Keratinocyte (primary cell): ENCODE results near the gene KLHDC3. TPM values are rescaled to one million over a fixed set of nuclear protein-coding genes. Genes with fewer than 3 reads are reported as not detected.

Experiments used
- DNase-seq: peaks from one replicate; pipeline ENCODE4 v3.0.0-alpha.2; 2011; ENCODE audit warnings: low read depth, missing footprints, low spot score
- FAIRE-seq: peaks from 2 replicates; lab custom pipeline; 2011; peaks lifted over from hg19 to GRCh38; lab: Jason Lieb, UNC
- H2AFZ ChIP-seq: 2 replicates; pipeline ENCODE4 v1.6.0; 2012; ENCODE audit warnings: low read length, control low read depth, inconsistent platforms; ENCODE audit not compliant: control insufficient read depth
- H3K27ac ChIP-seq: 2 replicates; pipeline ENCODE4 v1.5.1; 2011; ENCODE audit warnings: low read length; ENCODE audit not compliant: control insufficient read depth, insufficient read depth
- H3K27me3 ChIP-seq: 3 replicates; pipeline ENCODE4 v1.6.0; 2011; ENCODE audit warnings: low read length; ENCODE audit not compliant: control insufficient read depth, insufficient read depth; ENCODE audit errors: extremely low read depth
- H3K36me3 ChIP-seq, 2 experiments: 2 replicates in 1 of 2; 3 replicates in 1 of 2; pipeline ENCODE4 v1.5.1; 2011; ENCODE audit warnings: low read length in 2 of 2, mild to moderate bottlenecking in 1 of 2; ENCODE audit not compliant: control insufficient read depth in 2 of 2, insufficient read depth in 2 of 2; ENCODE audit errors: extremely low read depth in 1 of 2
- H3K4me1 ChIP-seq: 3 replicates; pipeline ENCODE4 v1.5.1; 2011; ENCODE audit warnings: low read length; ENCODE audit not compliant: control insufficient read depth, insufficient read depth; ENCODE audit errors: extremely low read depth
- H3K4me2 ChIP-seq: 3 replicates; pipeline ENCODE4 v1.6.0; 2011; ENCODE audit warnings: low read depth, low read length; ENCODE audit not compliant: control insufficient read depth, insufficient read depth; ENCODE audit errors: extremely low read depth
- H3K4me3 ChIP-seq, 3 experiments: fragments of 200-600 bp in 1 of 3; sonication (generic) in 1 of 3; 2 replicates in 2 of 3; 3 replicates in 1 of 3; pipeline ENCODE4 v1.5.1; 2011 to 2016; ENCODE audit warnings: low read length in 3 of 3, mild to moderate bottlenecking in 3 of 3, control low read depth in 2 of 3, inconsistent platforms in 1 of 3, low read depth in 1 of 3, mixed read lengths in 1 of 3, mixed run types in 1 of 3, moderate library complexity in 1 of 3; ENCODE audit not compliant: control insufficient read depth in 2 of 3, insufficient read depth in 2 of 3; ENCODE audit errors: extremely low read depth in 1 of 3
- H3K79me2 ChIP-seq: 2 replicates; pipeline ENCODE4 v1.6.0; 2012; ENCODE audit warnings: low read length; ENCODE audit not compliant: control insufficient read depth, insufficient read depth
- H3K9ac ChIP-seq: 3 replicates; pipeline ENCODE4 v1.6.0; 2011; ENCODE audit warnings: low read length; ENCODE audit not compliant: control insufficient read depth, insufficient read depth; ENCODE audit errors: extremely low read depth
- H3K9me1 ChIP-seq: 3 replicates; pipeline ENCODE4 v1.6.0; 2011; ENCODE audit warnings: low read length; ENCODE audit not compliant: control insufficient read depth, insufficient read depth; ENCODE audit errors: extremely low read depth
- H3K9me3 ChIP-seq: 2 replicates; pipeline ENCODE4 v1.5.1; 2012; ENCODE audit warnings: low read depth, low read length; ENCODE audit not compliant: control insufficient read depth
- H4K20me1 ChIP-seq: 3 replicates; pipeline ENCODE4 v1.6.0; 2011; ENCODE audit warnings: low read length; ENCODE audit not compliant: control insufficient read depth, insufficient read depth; ENCODE audit errors: extremely low read depth
- CTCF ChIP-seq, 3 experiments: IDR thresholded peaks in 1 of 3; conservative IDR thresholded peaks in 1 of 3; optimal IDR thresholded peaks in 1 of 3; 2 replicates in 2 of 3; 3 replicates in 1 of 3; pipeline versions ENCODE3 to v1.5.1; 2011; ENCODE audit warnings: low read length in 3 of 3, mild to moderate bottlenecking in 3 of 3, moderate library complexity in 2 of 3, control low read depth in 1 of 3, inconsistent platforms in 1 of 3; ENCODE audit not compliant: insufficient read depth in 2 of 3; ENCODE audit errors: extremely low read depth in 1 of 3
- EZH2 ChIP-seq: IDR thresholded peaks from one replicate; pipeline ENCODE4 v1.6.1; 2012; ENCODE audit warnings: inconsistent platforms, mild to moderate bottlenecking, low read length, moderate library complexity
- dilution Hi-C: fragments of 300-500 bp; cut with MboI; formaldehyde crosslinking; loops from one replicate; pipeline ENCODE4 v1.7.0; 2020; ENCODE audit warnings: low sequenced_read_pairs; ENCODE audit not compliant: extremely low pct_ligation_motif_present
- polyA plus RNA-seq, 5 experiments: library from polyadenylated mRNA; depleted of rRNA in 3 of 5; stranded (reverse) in 3 of 5; stranded (forward) in 1 of 5; unstranded in 1 of 5; fragments of >200 nt; gene quantifications; 1 replicate in 1 of 5; 2 replicates in 3 of 5; 3 replicates in 1 of 5; pipeline versions ENCODE4 v1.2.1 to v1.2.3, GENCODE V29; 2011 to 2012; ENCODE audit warnings: missing spikeins in 2 of 5, low read depth in 1 of 5, low replicate concordance in 1 of 5

Gene KLHDC3
- polyA plus RNA-seq, 1 donor (not counting 4 experiments of a cell fraction or from before 2014, with no cell fraction given) = 24.8 TPM

- Histone ChIP-seq H3K79me2 (peaks cover 16% of the 10 kb centered on the region), H3K27me3 (no peaks in the 10 kb centered on the region), H3K27ac (no peak overlapping the region), H3K4me2 (no peak overlapping the region), H3K9ac (no peak overlapping the region), H3K9me3 (no peaks in the 10 kb centered on the region), H2AFZ (no peak overlapping the region), H4K20me1 (no peaks in the 10 kb centered on the region), H3K9me1 (no peaks in the 10 kb centered on the region), H3K36me3 (peaks cover 4 to 11% of the 10 kb centered on the region in 2 experiments), H3K4me3 (no peak overlapping the region), H3K4me1 (peaks cover 12% of the 10 kb centered on the region)
- DNase-seq = no peak
- TF ChIP-seq CTCF (optimal IDR thresholded peaks at IDR 0.05 in 1 of 3, IDR thresholded peaks at IDR 0.05 in 1 of 3, conservative IDR thresholded peaks at IDR 0.05 in 1 of 3; ENCODE audit: extremely low read depth in 1 of 3, insufficient read depth in 2 of 3, low read length in 3 of 3) = no peak
- TF ChIP-seq EZH2 = no peak
- dilution Hi-C loops = no loop called here
- no peak for FAIRE-seq
Observed at GRCh38 chr6:43061861-43062260, 47.8 kb downstream of the KLHDC3 start.

GRCh38 chr6:43062818-43063217, 48.8 kb downstream of the KLHDC3 start:
- no peak for FAIRE-seq
- dilution Hi-C loops = no loop called here
- peaks cover 14% of the 10 kb centered on the region for H3K79me2 ChIP-seq
- no peak overlapping the region for H3K4me3 ChIP-seq
- TF ChIP-seq EZH2 (no peak), CTCF (optimal IDR thresholded peaks at IDR 0.05 in 1 of 3, IDR thresholded peaks at IDR 0.05 in 1 of 3, conservative IDR thresholded peaks at IDR 0.05 in 1 of 3; ENCODE audit: extremely low read depth in 1 of 3, insufficient read depth in 2 of 3, low read length in 3 of 3) (no peak)
- no peaks in the 10 kb centered on the region for H3K9me3 ChIP-seq
- no peak overlapping the region for H3K9ac ChIP-seq
- no peak overlapping the region for H3K27ac ChIP-seq
- no peaks in the 10 kb centered on the region for H4K20me1 ChIP-seq
- H3K36me3 ChIP-seq = peaks cover 4 to 8% of the 10 kb centered on the region in 2 experiments
- no peaks in the 10 kb centered on the region for H3K27me3 ChIP-seq
- H2AFZ ChIP-seq = no peak overlapping the region
- no peak for DNase-seq
- no peak overlapping the region for H3K4me2 ChIP-seq
- no peaks in the 10 kb centered on the region for H3K9me1 ChIP-seq
- peaks cover 12% of the 10 kb centered on the region for H3K4me1 ChIP-seq
